Ecto neural progenitor cell (in vitro differentiated cells): ENCODE results near the gene SIN3B.

Experiments used
- DNase-seq: peaks from one replicate; pipeline ENCODE4 v3.0.0-alpha.2; 2018; ENCODE audit warnings: low spot score

Gene SIN3B

GRCh38 chr19:16911046-16911445 lies 81.8 kb downstream of the SIN3B start:
- DNase-seq = no peak

DNA sequence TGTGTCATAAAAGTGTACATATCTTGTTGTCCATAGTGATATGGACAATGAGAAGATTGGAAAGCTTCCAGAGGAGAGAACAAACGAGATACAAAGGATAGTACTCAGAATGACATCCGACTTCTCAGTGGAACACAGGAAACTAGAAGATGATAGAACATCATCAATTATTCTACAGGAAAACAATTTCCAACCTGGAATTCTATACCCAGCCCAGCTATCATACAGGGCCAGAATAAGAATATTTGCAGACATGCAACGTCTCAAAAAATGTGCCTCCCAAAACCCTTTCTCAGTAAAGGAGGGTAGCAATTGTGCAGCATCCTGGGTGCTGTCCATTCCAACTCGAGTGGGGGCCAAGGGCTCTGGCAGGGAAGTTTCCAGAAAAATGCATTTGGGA lies 83.6 kb downstream of the SIN3B start:
- no peak for DNase-seq

- no peak for DNase-seq
Measured at GRCh38 chr19:16914421-16914820, 85.2 kb downstream of the SIN3B start.

DNA sequence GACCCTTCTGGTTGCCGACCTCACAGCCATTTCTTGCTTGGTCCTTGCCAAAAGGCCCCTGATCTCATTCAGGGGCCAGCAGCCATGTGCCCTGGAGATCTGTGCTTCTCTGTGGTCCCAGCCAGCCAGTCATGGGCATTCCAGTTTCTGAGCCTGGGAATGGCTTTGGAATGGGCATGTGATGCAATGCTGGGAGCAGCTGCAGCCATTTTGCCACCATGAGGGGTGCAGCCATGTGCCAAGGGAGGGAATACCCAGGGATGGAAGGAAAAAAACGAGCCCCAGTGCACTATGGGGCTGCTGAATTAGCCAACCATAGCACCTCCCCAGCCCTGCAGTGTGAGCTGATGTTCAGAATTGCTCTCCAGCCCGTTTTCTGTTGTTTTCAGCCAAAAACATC lies 85.9 kb downstream of the SIN3B start:
- no peak for DNase-seq

DNA sequence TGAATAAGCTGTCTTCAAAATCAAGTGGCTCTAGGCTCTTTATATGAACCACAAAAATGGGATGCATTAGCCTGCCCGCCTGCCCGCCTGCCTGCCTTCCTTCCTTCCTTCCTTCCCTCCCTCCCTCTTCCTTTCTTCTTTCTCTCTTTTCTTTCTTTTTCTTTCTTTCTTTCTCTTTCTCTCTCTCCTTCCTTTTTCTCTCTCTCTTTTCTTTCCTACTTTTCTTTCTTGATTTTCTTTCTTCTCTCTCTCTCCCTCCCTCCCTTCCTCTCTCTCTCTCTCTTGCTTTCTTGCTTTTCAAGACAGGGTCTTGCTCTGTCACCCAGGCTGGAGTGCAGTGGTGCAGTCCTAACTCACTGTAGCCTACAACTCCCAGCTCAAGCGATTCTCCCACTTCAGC lies 86.5 kb downstream of the SIN3B start:
- no peak for DNase-seq

- DNase-seq = no peak
Measured at GRCh38 chr19:16917401-16917800, 88.2 kb downstream of the SIN3B start.

DNA sequence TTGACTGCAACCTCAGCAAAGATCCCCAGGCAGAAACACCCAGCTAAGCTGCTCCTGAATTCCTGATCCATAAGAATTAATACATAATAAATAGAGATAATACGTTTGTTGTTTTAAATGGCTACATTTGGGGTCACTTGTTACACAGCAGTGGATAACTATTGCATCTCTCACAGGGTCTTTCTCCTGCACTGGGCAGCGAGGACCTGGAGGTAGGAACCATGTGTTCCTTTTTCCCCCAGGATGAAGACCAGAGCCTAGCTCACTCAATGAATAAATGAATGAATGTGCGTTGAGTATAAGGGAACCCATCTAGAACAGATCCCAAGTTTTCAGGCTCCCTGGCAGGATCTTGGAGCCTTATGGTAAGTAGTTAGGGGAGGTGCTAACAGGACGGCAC lies 90.3 kb downstream of the SIN3B start:
- DNase-seq = no peak

DNA sequence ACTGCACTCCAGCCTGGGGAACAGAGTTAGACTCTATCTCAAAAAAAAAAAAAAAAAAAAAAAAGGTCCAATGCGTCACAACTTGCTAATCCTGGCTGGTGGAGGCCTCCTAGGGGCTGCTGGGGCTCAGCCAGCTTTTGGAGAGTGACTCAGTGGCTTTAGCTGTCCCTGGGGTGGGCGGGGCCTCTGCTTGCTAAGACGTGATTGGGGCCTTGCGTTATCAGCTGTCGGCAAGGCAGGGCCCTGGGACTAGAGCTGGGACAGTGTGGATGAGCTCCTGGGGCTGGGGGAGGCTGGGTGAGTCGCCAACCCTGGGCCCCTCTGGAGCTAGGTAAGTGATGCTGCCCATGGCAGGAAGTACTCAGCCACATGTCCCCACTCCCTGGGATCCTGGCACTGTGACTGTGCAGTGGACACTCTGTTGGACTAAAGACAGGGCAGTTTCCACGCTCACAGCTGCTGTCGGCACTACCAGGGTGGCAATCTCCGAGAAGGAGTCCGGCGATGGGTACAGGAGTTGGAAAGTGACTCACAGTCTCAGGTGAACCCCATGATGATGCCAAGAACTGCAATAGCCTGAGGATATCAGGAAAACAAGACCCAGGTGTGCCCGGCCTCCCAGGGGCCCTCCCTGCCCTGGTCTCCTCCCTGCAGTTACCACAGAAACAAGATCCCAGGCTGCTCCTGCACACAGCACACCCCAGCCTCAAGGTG lies 91.8 kb downstream of the SIN3B start:
- DNase-seq = no peak

DNA sequence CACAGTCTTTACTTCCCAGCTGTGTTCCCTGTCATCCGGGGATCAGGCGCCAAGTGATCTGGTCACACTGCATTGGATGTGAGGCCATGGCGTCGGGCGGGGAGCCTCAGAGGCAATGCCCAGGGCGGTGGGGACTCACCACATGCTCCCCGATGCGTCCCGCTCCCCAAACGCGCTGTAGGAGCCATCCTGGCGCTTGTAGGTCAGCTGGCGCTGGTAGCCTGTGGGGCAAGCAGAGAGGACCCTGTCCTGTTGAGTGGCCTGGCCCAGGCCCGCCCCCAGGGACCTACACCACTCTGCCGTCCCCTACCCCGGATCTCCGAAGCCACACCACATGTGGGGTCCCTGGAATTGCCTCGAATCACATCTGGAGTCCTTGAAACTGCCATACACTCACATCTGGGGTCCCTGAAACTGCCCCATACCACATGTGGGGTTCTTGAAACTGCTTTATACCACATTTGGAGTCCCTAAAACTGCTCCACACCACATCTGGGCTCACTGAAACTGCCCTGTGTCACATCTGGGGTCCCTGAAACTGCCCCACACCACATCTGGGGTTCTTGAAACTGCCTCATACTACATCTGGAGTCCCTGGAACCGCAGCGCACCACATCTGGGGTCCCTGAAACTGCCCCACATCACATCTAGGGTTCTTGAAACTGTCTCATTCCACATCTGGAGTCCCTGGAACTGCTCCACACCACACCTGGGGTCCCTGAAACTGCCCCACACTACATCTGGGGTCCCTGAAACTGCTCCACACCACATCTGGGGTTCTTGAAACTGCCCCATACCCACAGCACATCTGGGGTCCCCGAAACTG lies 92.8 kb downstream of the SIN3B start:
- DNase-seq = no peak

GRCh38 chr19:16922592-16922934 lies 93.4 kb downstream of the SIN3B start:
- DNase-seq = no peak

DNA sequence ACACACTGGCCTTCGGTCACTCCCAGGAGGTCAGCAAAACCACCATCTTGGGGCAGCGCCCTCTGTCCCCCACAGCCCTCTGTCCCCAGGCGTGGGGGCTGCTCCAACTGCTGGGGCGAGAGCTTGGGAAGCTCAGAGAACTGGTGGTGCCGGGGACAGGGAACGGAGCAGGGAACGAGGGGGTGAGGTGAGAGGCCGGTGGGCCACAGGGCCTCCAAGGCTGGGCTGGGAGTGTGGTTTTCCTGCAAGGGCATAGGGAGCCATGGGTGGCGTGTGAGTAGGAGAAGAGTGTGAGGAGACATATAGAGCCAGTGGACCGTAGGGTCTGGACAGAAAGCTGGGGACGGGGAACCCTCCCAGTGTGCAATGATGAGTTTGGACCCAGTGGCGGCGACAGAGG lies 93.8 kb downstream of the SIN3B start:
- DNase-seq = no peak

GRCh38 chr19:16927883-16928282 lies 98.7 kb downstream of the SIN3B start:
- no peak for DNase-seq

GRCh38 chr19:16928351-16928750 lies 99.2 kb downstream of the SIN3B start:
- DNase-seq = no peak

DNA sequence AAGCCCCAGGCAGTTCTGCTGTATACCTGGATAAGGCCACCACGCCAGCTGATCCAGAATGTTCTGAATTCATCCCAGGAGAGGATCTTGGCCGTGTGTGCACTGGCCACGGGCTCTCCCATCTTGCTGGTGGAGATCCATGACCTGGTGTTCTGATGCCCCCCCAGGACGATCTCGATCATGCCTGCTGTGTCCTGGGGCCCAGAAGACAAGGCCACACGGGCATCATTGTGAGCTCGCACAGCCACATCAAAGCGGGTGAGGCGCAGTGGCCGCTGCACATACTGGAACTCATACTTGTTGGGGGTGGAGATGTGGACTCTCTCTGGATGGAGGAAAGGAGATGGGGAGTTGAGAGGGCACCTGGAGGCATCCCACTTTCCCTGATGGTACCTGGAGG lies 99.7 kb downstream of the SIN3B start:
- no peak for DNase-seq
